Lung (tissue), 12 donors: Measurements from ENCODE around the gene FCER2. TPM values are rescaled to one million over a fixed set of nuclear protein-coding genes. Genes with fewer than 3 reads are reported as not detected.
A peak's percentile ranks its signal among the peaks of the same experiment; 100 is the strongest.

Experiments used
- ATAC-seq: fragments of 200-7000 bp; cut with Tn5 transposase; one replicate; pipeline ENCODE4 v1.9.1; 2020; ENCODE audit warnings: moderate number of reproducible peaks; ENCODE audit not compliant: insufficient read depth, low FRiP score
- DNase-seq, 3 donors: peaks; one replicate each; pipeline ENCODE4 v3.0.0-alpha.2; 2013 to 2017
- H3K27ac ChIP-seq, 2 donors: one replicate each; pipeline ENCODE4 v1.5.1; 2013; ENCODE audit warnings: mild to moderate bottlenecking in 2 of 2, moderate library complexity in 2 of 2, control low read depth in 1 of 2, inconsistent platforms in 1 of 2, low read depth in 1 of 2, low read length in 1 of 2
- H3K27me3 ChIP-seq, 3 donors: one replicate each; pipeline ENCODE4 v1.5.1; 2013; ENCODE audit warnings: low read length in 2 of 3; ENCODE audit not compliant: control insufficient read depth in 3 of 3, insufficient read depth in 3 of 3
- H3K36me3 ChIP-seq, 4 donors: one replicate each; pipeline ENCODE4 v1.5.1; 2013; ENCODE audit warnings: low read length in 4 of 4, mild to moderate bottlenecking in 1 of 4, moderate library complexity in 1 of 4; ENCODE audit not compliant: control insufficient read depth in 4 of 4, insufficient read depth in 4 of 4
- H3K4me1 ChIP-seq, 5 donors: one replicate each; pipeline ENCODE4 v1.5.1; 2013; ENCODE audit warnings: low read length in 5 of 5, mild to moderate bottlenecking in 2 of 5, moderate library complexity in 1 of 5; ENCODE audit not compliant: control insufficient read depth in 5 of 5, insufficient read depth in 5 of 5
- H3K4me3 ChIP-seq: one replicate; pipeline ENCODE4 v1.5.1; 2013; ENCODE audit warnings: mild to moderate bottlenecking, control low read depth, moderate library complexity
- H3K9ac ChIP-seq, 2 donors: one replicate each; pipeline ENCODE4 v1.5.1; 2013; ENCODE audit warnings: low read length in 2 of 2, control low read depth in 1 of 2; ENCODE audit not compliant: insufficient read depth in 1 of 2
- H3K9me3 ChIP-seq, 4 donors: one replicate each; pipeline ENCODE4 v1.5.1; 2013; ENCODE audit warnings: low read length in 3 of 4, mild to moderate bottlenecking in 1 of 4, moderate library complexity in 1 of 4; ENCODE audit not compliant: control insufficient read depth in 4 of 4, insufficient read depth in 3 of 4
- WGBS, 2 donors: extraction: QIAGEN DNeasy Blood & Tissue Kit; methylation state at CpG; one replicate each; pipeline ENCODE4 v1.1.7; 2013; 5-methylcytosine and 5-hydroxymethylcytosine counted together
- polyA plus RNA-seq, 2 donors: library from polyadenylated mRNA; stranded (reverse); fragments of 200-250 nt; gene quantifications; one replicate each; pipeline ENCODE4 v1.2.1, GENCODE V29; 2013
- total RNA-seq, 2 donors: library from RNA; depleted of rRNA in 1 of 2; stranded (reverse); fragments of >200 nt in 1 of 2; gene quantifications; one replicate each; pipeline ENCODE4 v1.2.1, GENCODE V29; 2014 to 2021
- TF ChIP-seq, protein P1 (sequence below): IDR thresholded peaks from 2 replicates; pipeline ENCODE4 v1.5.1; 2012; ENCODE audit warnings: mild to moderate bottlenecking; ENCODE audit errors: control extremely low read depth, extremely low read depth
- donor health status: control.
- donor health status: control.
- donor health status: Bipolar disorder and iron deficiency.
- donor health status: healthy.
- donor health status: DM: yes; HTN: yes; CAD: no.

Gene FCER2
- total and polyA plus RNA-seq, 4 donors, result 0.37 to 1.2 (median 0.45) TPM

DNA sequence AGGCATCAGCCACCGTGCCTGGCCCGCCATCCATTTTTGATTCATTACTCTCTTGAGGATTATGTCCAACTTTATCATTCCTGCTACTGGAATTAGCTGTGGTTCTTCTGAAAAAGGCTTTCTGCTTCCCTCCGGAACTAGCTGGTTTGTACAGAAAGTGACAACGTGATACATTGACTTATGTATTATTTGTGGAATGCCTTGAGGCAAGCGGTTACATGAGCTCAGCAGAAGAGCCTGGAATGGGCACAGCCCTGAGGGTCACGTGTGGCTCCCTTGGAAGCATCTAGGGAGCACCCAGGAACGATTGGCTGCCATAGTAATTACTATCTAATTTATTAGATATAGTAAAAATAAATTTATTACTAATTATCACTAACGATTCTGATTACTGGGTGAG, 47.5 kb downstream of the FCER2 start:
- H3K9ac ChIP-seq, result no peak overlapping the region
- DNase-seq (peak in 1 of 3 donors; percentile 13), ATAC-seq (no peak)
- H3K4me3 ChIP-seq, result no peak overlapping the region
- H3K9me3 ChIP-seq, result no peaks in the 10 kb centered on the region
- no peak overlapping the region for H3K27ac ChIP-seq
- H3K27me3 ChIP-seq, result peaks cover 0 to 3% (median 0%) of the 10 kb centered on the region in 3 donors
- TF ChIP-seq, protein P1, sequence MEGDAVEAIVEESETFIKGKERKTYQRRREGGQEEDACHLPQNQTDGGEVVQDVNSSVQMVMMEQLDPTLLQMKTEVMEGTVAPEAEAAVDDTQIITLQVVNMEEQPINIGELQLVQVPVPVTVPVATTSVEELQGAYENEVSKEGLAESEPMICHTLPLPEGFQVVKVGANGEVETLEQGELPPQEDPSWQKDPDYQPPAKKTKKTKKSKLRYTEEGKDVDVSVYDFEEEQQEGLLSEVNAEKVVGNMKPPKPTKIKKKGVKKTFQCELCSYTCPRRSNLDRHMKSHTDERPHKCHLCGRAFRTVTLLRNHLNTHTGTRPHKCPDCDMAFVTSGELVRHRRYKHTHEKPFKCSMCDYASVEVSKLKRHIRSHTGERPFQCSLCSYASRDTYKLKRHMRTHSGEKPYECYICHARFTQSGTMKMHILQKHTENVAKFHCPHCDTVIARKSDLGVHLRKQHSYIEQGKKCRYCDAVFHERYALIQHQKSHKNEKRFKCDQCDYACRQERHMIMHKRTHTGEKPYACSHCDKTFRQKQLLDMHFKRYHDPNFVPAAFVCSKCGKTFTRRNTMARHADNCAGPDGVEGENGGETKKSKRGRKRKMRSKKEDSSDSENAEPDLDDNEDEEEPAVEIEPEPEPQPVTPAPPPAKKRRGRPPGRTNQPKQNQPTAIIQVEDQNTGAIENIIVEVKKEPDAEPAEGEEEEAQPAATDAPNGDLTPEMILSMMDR, result no peak
- WGBS, 2 donors, result 73 to 81% methylated on average over 8 of the region's 8 CpGs
- no peaks in the 10 kb centered on the region for H3K36me3 ChIP-seq
- H3K4me1 ChIP-seq, result peaks cover 0 to 4% (median 1%) of the 10 kb centered on the region in 5 donors

DNA sequence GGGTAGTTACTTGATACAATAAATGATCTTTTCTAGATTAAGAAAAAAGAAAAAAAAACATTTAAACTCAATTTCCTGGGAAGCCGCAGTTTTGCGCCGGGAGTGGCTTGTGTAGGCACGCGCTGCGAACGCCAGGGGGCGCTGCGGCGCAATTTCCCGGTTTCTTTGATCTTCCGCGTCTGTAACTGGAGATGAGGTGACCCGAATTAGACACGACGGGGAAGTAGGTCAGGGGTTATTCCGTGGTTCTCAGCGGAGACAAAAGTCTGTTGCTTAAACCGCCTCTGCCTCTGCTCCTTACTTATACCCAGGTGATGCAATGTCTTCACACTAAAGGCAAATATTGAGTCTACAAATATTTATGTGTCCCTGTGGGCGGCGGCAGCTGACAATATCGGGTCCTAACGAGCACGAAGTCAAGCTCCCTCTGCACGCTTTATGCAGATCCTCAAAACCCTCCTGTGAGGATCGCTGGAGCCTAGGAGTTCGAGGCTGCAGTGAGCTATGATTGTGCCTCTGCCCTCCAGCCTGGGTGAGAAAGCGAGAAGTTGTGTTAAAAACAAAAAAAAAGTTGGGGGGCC, 49.8 kb downstream of the FCER2 start:
- Histone ChIP-seq H3K36me3 (peaks cover 0 to 5% (median 0%) of the 10 kb centered on the region in 4 donors), H3K27me3 (peaks cover 0 to 3% (median 0%) of the 10 kb centered on the region in 3 donors), H3K27ac (peak overlapping the region in 1 of 2 donors; percentile 51), H3K4me3 (no peak overlapping the region), H3K4me1 (peaks cover 0 to 4% (median 1%) of the 10 kb centered on the region in 5 donors), H3K9ac (peak overlapping the region in 1 of 2 donors; percentile 72), H3K9me3 (no peaks in the 10 kb centered on the region)
- DNase-seq (peak; percentile 82 to 89 (median 88)), ATAC-seq (peak; percentile 74)
- TF ChIP-seq, protein P1, result peak; percentile 96
- WGBS, 2 donors, result 3 to 4% methylated on average over 28 of the region's 28 CpGs

DNA sequence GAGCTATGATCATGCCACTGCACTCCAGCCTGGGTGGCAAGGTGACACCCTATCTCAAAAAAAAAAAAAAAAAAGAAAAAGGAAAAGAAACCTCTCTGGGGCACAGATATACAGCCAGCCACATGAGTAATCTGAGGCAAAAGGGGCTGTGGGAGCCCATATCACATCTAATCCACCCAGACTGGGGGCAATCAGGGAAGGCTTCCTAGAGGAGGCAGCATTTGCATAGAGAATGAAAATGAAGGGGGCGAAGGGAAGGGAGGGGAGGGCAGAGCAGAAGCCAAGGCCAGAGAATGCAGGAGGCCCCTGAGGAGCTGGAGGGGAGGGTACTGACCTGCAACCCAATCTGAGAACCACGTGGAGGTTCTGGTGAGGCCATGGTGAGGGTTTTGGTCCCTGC, 51.8 kb downstream of the FCER2 start:
- no peak for DNase-seq
- ATAC-seq, result no peak
- H3K9ac ChIP-seq, result no peak overlapping the region
- peaks cover 0 to 3% (median 0%) of the 10 kb centered on the region in 3 donors for H3K27me3 ChIP-seq
- TF ChIP-seq, protein P1, result no peak
- 47 to 50% methylated on average over 2 of the region's 2 CpGs for WGBS, 2 donors
- H3K27ac ChIP-seq, result no peak overlapping the region
- peaks cover 0 to 4% (median 1%) of the 10 kb centered on the region in 5 donors for H3K4me1 ChIP-seq
- H3K4me3 ChIP-seq, result no peak overlapping the region
- H3K36me3 ChIP-seq, result peaks cover 0 to 14% (median 0%) of the 10 kb centered on the region in 4 donors
- H3K9me3 ChIP-seq, result no peaks in the 10 kb centered on the region
